ENCODE results near the gene ZNF708. TPM values are rescaled to one million over a fixed set of nuclear protein-coding genes. Genes with fewer than 3 reads are reported as not detected.

The ZNF708 gene
- total RNA-seq, 1 donor, result 10.9 TPM

- Histone ChIP-seq H3K4me2 (ENCODE audit: insufficient read depth, low read length) (no peak overlapping the region), H3K9me3 (ENCODE audit: low read depth, low read length) (no peaks in the 10 kb centered on the region), H3K79me2 (ENCODE audit: insufficient read depth, low read length) (peaks cover 69% of the 10 kb centered on the region), H3K4me1 (ENCODE audit: insufficient read depth, low read length) (peaks cover 16% of the 10 kb centered on the region), H4K20me1 (ENCODE audit: insufficient read depth, low read length) (no peaks in the 10 kb centered on the region), H3K27me3 (ENCODE audit: insufficient read depth, low read length) (no peaks in the 10 kb centered on the region), H3K4me3 (ENCODE audit: insufficient read depth, low read length) (no peak overlapping the region), H3K36me3 (ENCODE audit: insufficient read depth, low read length) (peaks cover 7% of the 10 kb centered on the region), H3K27ac (ENCODE audit: low read depth, low read length) (no peak overlapping the region), H2AFZ (ENCODE audit: low read length) (no peak overlapping the region)
- no peak for DNase-seq (ENCODE audit: insufficient read length, low spot score, missing footprints)
- TF ChIP-seq, protein P1, sequence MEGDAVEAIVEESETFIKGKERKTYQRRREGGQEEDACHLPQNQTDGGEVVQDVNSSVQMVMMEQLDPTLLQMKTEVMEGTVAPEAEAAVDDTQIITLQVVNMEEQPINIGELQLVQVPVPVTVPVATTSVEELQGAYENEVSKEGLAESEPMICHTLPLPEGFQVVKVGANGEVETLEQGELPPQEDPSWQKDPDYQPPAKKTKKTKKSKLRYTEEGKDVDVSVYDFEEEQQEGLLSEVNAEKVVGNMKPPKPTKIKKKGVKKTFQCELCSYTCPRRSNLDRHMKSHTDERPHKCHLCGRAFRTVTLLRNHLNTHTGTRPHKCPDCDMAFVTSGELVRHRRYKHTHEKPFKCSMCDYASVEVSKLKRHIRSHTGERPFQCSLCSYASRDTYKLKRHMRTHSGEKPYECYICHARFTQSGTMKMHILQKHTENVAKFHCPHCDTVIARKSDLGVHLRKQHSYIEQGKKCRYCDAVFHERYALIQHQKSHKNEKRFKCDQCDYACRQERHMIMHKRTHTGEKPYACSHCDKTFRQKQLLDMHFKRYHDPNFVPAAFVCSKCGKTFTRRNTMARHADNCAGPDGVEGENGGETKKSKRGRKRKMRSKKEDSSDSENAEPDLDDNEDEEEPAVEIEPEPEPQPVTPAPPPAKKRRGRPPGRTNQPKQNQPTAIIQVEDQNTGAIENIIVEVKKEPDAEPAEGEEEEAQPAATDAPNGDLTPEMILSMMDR (IDR thresholded peaks at IDR 0.05; ENCODE audit: extremely low read depth, low read depth, low read length), result no peak
These were observed 3.0 kb downstream of the ZNF708 start for GRCh38 chr19:21326169-21326568.

- Histone ChIP-seq H3K4me2 (ENCODE audit: insufficient read depth, low read length) (peak overlapping the region; percentile 35), H3K4me1 (ENCODE audit: insufficient read depth, low read length) (peaks cover 12% of the 10 kb centered on the region), H3K27me3 (ENCODE audit: insufficient read depth, low read length) (no peaks in the 10 kb centered on the region), H4K20me1 (ENCODE audit: insufficient read depth, low read length) (peaks cover 8% of the 10 kb centered on the region), H3K36me3 (ENCODE audit: insufficient read depth, low read length) (peaks cover 7% of the 10 kb centered on the region), H3K79me2 (ENCODE audit: insufficient read depth, low read length) (peaks cover 89% of the 10 kb centered on the region), H3K27ac (ENCODE audit: low read depth, low read length) (peak overlapping the region; percentile 62), H3K4me3 (ENCODE audit: insufficient read depth, low read length) (no peak overlapping the region), H3K9me3 (ENCODE audit: low read depth, low read length) (no peaks in the 10 kb centered on the region), H2AFZ (ENCODE audit: low read length) (no peak overlapping the region)
- no peak for DNase-seq (ENCODE audit: insufficient read length, low spot score, missing footprints)
- TF ChIP-seq, protein P1 (IDR thresholded peaks at IDR 0.05; ENCODE audit: extremely low read depth, low read depth, low read length), result no peak
These were observed 6.2 kb downstream of the ZNF708 start for GRCh38 chr19:21323000-21323399.

DNA sequence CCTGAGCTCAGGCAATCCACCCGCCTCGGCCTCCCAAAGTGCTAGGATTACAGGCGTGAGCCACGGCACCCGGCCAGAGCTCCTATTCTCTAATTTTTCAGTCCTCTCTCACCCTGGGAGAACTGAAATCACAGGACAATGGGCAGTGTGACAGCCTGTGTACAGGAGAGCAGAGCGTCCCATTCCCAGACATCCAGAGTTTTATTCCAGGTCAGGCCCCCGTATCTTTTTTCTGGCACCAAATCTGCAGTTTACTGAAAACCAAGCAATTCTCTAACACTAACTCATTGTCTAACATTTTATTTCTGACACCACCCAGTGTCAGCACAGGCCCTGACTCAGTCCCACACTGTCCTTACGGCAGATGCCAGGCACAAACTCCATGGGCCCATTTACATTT is 6.7 kb downstream of the ZNF708 start:
- H3K27ac ChIP-seq (ENCODE audit: low read depth, low read length), result peak overlapping the region; percentile 62
- H3K4me3 ChIP-seq (ENCODE audit: insufficient read depth, low read length), result no peak overlapping the region
- H3K79me2 ChIP-seq (ENCODE audit: insufficient read depth, low read length), result peaks cover 89% of the 10 kb centered on the region

GRCh38 chr19:21321996-21322395 is 7.2 kb downstream of the ZNF708 start:
- TF ChIP-seq, protein P1 (IDR thresholded peaks at IDR 0.05; ENCODE audit: extremely low read depth, low read depth, low read length), result no peak

More for the DNA sequence above, 6.7 kb downstream of the ZNF708 start:
- H3K36me3 ChIP-seq (ENCODE audit: insufficient read depth, low read length), result peaks cover 5% of the 10 kb centered on the region
- peaks cover 11% of the 10 kb centered on the region for H3K4me1 ChIP-seq (ENCODE audit: insufficient read depth, low read length)
- no peaks in the 10 kb centered on the region for H3K9me3 ChIP-seq (ENCODE audit: low read depth, low read length)
- peak overlapping the region; percentile 35 for H3K4me2 ChIP-seq (ENCODE audit: insufficient read depth, low read length)
- TF ChIP-seq, protein P1 (IDR thresholded peaks at IDR 0.05; ENCODE audit: extremely low read depth, low read depth, low read length), result no peak
- no peaks in the 10 kb centered on the region for H3K27me3 ChIP-seq (ENCODE audit: insufficient read depth, low read length)
- peaks cover 10% of the 10 kb centered on the region for H4K20me1 ChIP-seq (ENCODE audit: insufficient read depth, low read length)
- peak; percentile 35 for DNase-seq (ENCODE audit: insufficient read length, low spot score, missing footprints)
- no peak overlapping the region for H2AFZ ChIP-seq (ENCODE audit: low read length)

More at GRCh38 chr19:21321996-21322395, 7.2 kb downstream of the ZNF708 start:
- Histone ChIP-seq H3K27ac (ENCODE audit: low read depth, low read length) (peak overlapping the region; percentile 62), H3K4me2 (ENCODE audit: insufficient read depth, low read length) (no peak overlapping the region), H3K4me1 (ENCODE audit: insufficient read depth, low read length) (peaks cover 11% of the 10 kb centered on the region), H3K27me3 (ENCODE audit: insufficient read depth, low read length) (no peaks in the 10 kb centered on the region), H3K4me3 (ENCODE audit: insufficient read depth, low read length) (no peak overlapping the region), H3K36me3 (ENCODE audit: insufficient read depth, low read length) (peaks cover 4% of the 10 kb centered on the region), H3K9me3 (ENCODE audit: low read depth, low read length) (no peaks in the 10 kb centered on the region), H2AFZ (ENCODE audit: low read length) (no peak overlapping the region), H3K79me2 (ENCODE audit: insufficient read depth, low read length) (peaks cover 90% of the 10 kb centered on the region), H4K20me1 (ENCODE audit: insufficient read depth, low read length) (peaks cover 10% of the 10 kb centered on the region)
- no peak for DNase-seq (ENCODE audit: insufficient read length, low spot score, missing footprints)
